H9 (cell line): ENCODE results near the gene LMO1. TPM values are rescaled to one million over a fixed set of nuclear protein-coding genes. Genes with fewer than 3 reads are reported as not detected.

Experiments
- DNase-seq: peaks from one replicate; pipeline ENCODE4 v3.0.0-alpha.2; 2017
- H2AFZ ChIP-seq: one replicate; pipeline ENCODE4 v1.6.1; 2013; ENCODE audit warnings: mild to moderate bottlenecking, low read length, control low read depth, moderate library complexity
- H2AK5ac ChIP-seq: 2 replicates; pipeline ENCODE4 v1.6.1; 2013; ENCODE audit warnings: low read length, control low read depth, mixed read lengths; ENCODE audit not compliant: insufficient read length
- H2BK120ac ChIP-seq: one replicate; pipeline ENCODE4 v1.6.1; 2013; ENCODE audit warnings: low read depth, mild to moderate bottlenecking, low read length, control low read depth, inconsistent platforms; ENCODE audit not compliant: poor library complexity, severe bottlenecking
- H2BK12ac ChIP-seq: 2 replicates; pipeline ENCODE4 v1.6.1; 2013; ENCODE audit warnings: low read length, control low read depth, mixed read lengths, low read depth; ENCODE audit not compliant: insufficient read length
- H2BK15ac ChIP-seq: 2 replicates; pipeline ENCODE4 v1.6.1; 2013; ENCODE audit warnings: low read depth, low read length, control low read depth
- H2BK20ac ChIP-seq: one replicate; pipeline ENCODE4 v1.6.1; 2013; ENCODE audit warnings: low read depth, mild to moderate bottlenecking, low read length, control low read depth, inconsistent platforms; ENCODE audit not compliant: poor library complexity, severe bottlenecking
- H2BK5ac ChIP-seq: 2 replicates; pipeline ENCODE4 v1.6.1; 2013; ENCODE audit warnings: low read length, control low read depth, mixed read lengths; ENCODE audit not compliant: insufficient read length
- H3K14ac ChIP-seq: 2 replicates; pipeline ENCODE4 v1.6.1; 2013; ENCODE audit warnings: low read length, control low read depth; ENCODE audit not compliant: insufficient read depth
- H3K18ac ChIP-seq: 2 replicates; pipeline ENCODE4 v1.6.1; 2013; ENCODE audit warnings: low read depth, mild to moderate bottlenecking, mixed read lengths, low read length, control low read depth; ENCODE audit not compliant: insufficient read length
- H3K23ac ChIP-seq: 2 replicates; pipeline ENCODE4 v1.6.1; 2013; ENCODE audit warnings: low read length, control low read depth, mixed read lengths, low read depth; ENCODE audit not compliant: insufficient read length
- H3K23me2 ChIP-seq: 2 replicates; pipeline ENCODE4 v1.6.1; 2013; ENCODE audit warnings: low read depth, mild to moderate bottlenecking, mixed read lengths, low read length, control low read depth; ENCODE audit not compliant: insufficient read length, poor library complexity, severe bottlenecking
- H3K27ac ChIP-seq: 2 replicates; pipeline ENCODE4 v1.5.1; 2013; ENCODE audit warnings: low read length, control low read depth, mixed read lengths, low read depth; ENCODE audit not compliant: insufficient read length
- H3K27me3 ChIP-seq: 2 replicates; pipeline ENCODE4 v1.6.1; 2013; ENCODE audit warnings: low read length, control low read depth, inconsistent platforms; ENCODE audit not compliant: insufficient read depth
- H3K4ac ChIP-seq: 2 replicates; pipeline ENCODE4 v1.6.1; 2013; ENCODE audit warnings: low read depth, mild to moderate bottlenecking, control low read depth, inconsistent platforms, low read length, moderate library complexity
- H3K4me1 ChIP-seq: 2 replicates; pipeline ENCODE4 v1.6.1; 2013; ENCODE audit warnings: low read length, control low read depth, inconsistent platforms; ENCODE audit not compliant: insufficient read depth
- H3K4me2 ChIP-seq: 2 replicates; pipeline ENCODE4 v1.6.1; 2013; ENCODE audit warnings: low read length, control low read depth, mixed read lengths; ENCODE audit not compliant: insufficient read length, insufficient read depth
- H3K56ac ChIP-seq: 2 replicates; pipeline ENCODE4 v1.6.1; 2013; ENCODE audit warnings: low read depth, mild to moderate bottlenecking, mixed read lengths, low read length, control low read depth; ENCODE audit not compliant: insufficient read length
- H3K79me1 ChIP-seq: 2 replicates; pipeline ENCODE4 v1.6.1; 2013; ENCODE audit warnings: low read depth, mild to moderate bottlenecking, moderate library complexity, low read length, control low read depth, inconsistent platforms; ENCODE audit not compliant: insufficient read depth, poor library complexity, severe bottlenecking
- H3K79me2 ChIP-seq: 2 replicates; pipeline ENCODE4 v1.6.1; 2013; ENCODE audit warnings: low read length, control low read depth, inconsistent platforms; ENCODE audit not compliant: insufficient read depth
- H3K9ac ChIP-seq: 2 replicates; pipeline ENCODE4 v1.6.1; 2013; ENCODE audit warnings: low read length, control low read depth, mixed read lengths; ENCODE audit not compliant: insufficient read length; ENCODE audit errors: extremely low read depth
- H3K9me3 ChIP-seq: one replicate; pipeline ENCODE4 v1.6.1; 2013; ENCODE audit warnings: low read depth, low read length, inconsistent platforms; ENCODE audit not compliant: control insufficient read depth
- H3T11ph ChIP-seq: one replicate; pipeline ENCODE4 v1.6.1; 2013; ENCODE audit warnings: mild to moderate bottlenecking, low read length, control low read depth, inconsistent platforms
- H4K20me1 ChIP-seq: one replicate; pipeline ENCODE4 v1.6.1; 2013; ENCODE audit not compliant: control insufficient read depth, insufficient read length, insufficient read depth
- H4K5ac ChIP-seq: 2 replicates; pipeline ENCODE4 v1.6.1; 2013; ENCODE audit warnings: low read depth, mild to moderate bottlenecking, mixed read lengths, low read length, control low read depth; ENCODE audit not compliant: insufficient read length
- H4K8ac ChIP-seq: replicated peaks from 2 replicates; pipeline ENCODE4 v1.6.1; 2013; ENCODE audit warnings: low read length, control low read depth, mixed read lengths, low read depth; ENCODE audit not compliant: insufficient read length
- H4K91ac ChIP-seq: 2 replicates; pipeline ENCODE4 v1.6.1; 2013; ENCODE audit warnings: low read depth, mild to moderate bottlenecking, moderate library complexity, mixed read lengths, low read length, control low read depth; ENCODE audit not compliant: insufficient read length
- H3K27ac Mint-ChIP-seq, 3 experiments: 2 replicates in 2 of 3; 3 replicates in 1 of 3; pipeline ENCODE4 v1.8.0; 2020 to 2021; ENCODE audit warnings: mixed read lengths in 3 of 3, mild to moderate bottlenecking in 1 of 3, moderate library complexity in 1 of 3
- H3K27me3 Mint-ChIP-seq: 2 replicates; pipeline ENCODE4 v1.8.0; 2021; ENCODE audit warnings: low read depth, mild to moderate bottlenecking, moderate library complexity, mixed read lengths
- H3K36me3 Mint-ChIP-seq, 3 experiments: 2 replicates in 2 of 3; 3 replicates in 1 of 3; pipeline ENCODE4 v1.8.0; 2020 to 2021; ENCODE audit warnings: low read depth in 3 of 3, mixed read lengths in 3 of 3; ENCODE audit not compliant: insufficient read depth in 1 of 3
- H3K4me1 Mint-ChIP-seq, 2 experiments: 2 replicates each; pipeline ENCODE4 v1.8.0; 2020; ENCODE audit warnings: mixed read lengths in 2 of 2
- H3K4me3 Mint-ChIP-seq, 2 experiments: 2 replicates in 1 of 2; 3 replicates in 1 of 2; pipeline ENCODE4 v1.8.0; 2020 to 2021; ENCODE audit warnings: mild to moderate bottlenecking in 2 of 2, mixed read lengths in 2 of 2, moderate library complexity in 1 of 2
- H3K9me3 Mint-ChIP-seq, 2 experiments: 2 replicates in 1 of 2; 3 replicates in 1 of 2; pipeline ENCODE4 v1.8.0; 2020; ENCODE audit warnings: mild to moderate bottlenecking in 2 of 2, mixed read lengths in 2 of 2, moderate library complexity in 1 of 2
- WGBS: extraction: QIAGEN DNeasy Blood & Tissue Kit; methylation state at CpG from one replicate; pipeline ENCODE4 v1.1.7; 2013; ENCODE audit warnings: missing lambda C conversion rate, low lambda C conversion rate, mixed read lengths; ENCODE audit not compliant: insufficient read length; ENCODE audit errors: extremely low coverage; 5-methylcytosine and 5-hydroxymethylcytosine counted together
- total RNA-seq: library from RNA; stranded (reverse); gene quantifications from 2 replicates; pipeline ENCODE4 v1.2.1, GENCODE V29; 2021
- TF ChIP-seq, protein P1 (sequence below): fragments of 200-600 bp; sonication (generic); conservative IDR thresholded peaks from 3 replicates; pipeline ENCODE4 v1.8.0; 2021; ENCODE audit warnings: antibody characterized with exemption, mild to moderate bottlenecking

LMO1 gene
- total RNA-seq, 1 experiment from 2014 or later, result 0.50 TPM

DNA sequence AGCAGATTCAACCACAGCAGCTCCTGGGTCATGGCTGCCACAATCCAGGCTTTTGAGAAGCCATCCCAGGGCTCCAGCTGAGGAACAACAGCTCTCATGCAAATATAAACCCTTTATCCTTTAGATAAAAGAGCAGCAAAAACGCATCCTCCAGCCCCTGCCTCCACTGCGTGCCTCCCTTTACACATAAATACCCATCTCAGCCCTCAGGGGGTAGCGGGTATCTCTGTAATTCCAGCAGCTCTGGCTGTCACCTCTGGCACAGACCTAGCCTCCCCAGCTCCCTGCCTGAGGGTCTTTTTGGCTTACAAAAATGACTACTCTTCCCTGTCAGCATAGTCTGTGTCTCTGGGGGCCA is 21.6 kb downstream of the LMO1 start:
- no peak overlapping the region for H3K18ac ChIP-seq
- Mint-ChIP-seq H3K9me3 (peaks cover 6 to 9% of the 10 kb centered on the region in 2 experiments; a peak in 4 of 5 replicates), H3K4me1 (peaks cover 39 to 44% of the 10 kb centered on the region in 2 experiments), H3K4me3 (no peak overlapping the region), H3K36me3 (peaks cover 0 to 13% (median 3%) of the 10 kb centered on the region in 3 experiments; a peak in 3 of 7 replicates), H3K27me3 (peaks cover 14% of the 10 kb centered on the region), H3K27ac (peak overlapping the region in 1 of 3 experiments; percentile 73; a peak in 3 of 7 replicates)
- no peak overlapping the region for H3T11ph ChIP-seq
- H2AFZ ChIP-seq, result no peak overlapping the region
- no peak overlapping the region for H4K8ac ChIP-seq
- H3K79me2 ChIP-seq, result no peaks in the 10 kb centered on the region
- no peaks in the 10 kb centered on the region for H4K20me1 ChIP-seq
- no peak overlapping the region for H4K91ac ChIP-seq
- H4K5ac ChIP-seq, result no peak overlapping the region
- no peak overlapping the region for H3K23ac ChIP-seq
- no peak overlapping the region for H2BK5ac ChIP-seq
- H3K14ac ChIP-seq, result no peak overlapping the region
- H3K79me1 ChIP-seq, result no peaks in the 10 kb centered on the region
- no peak overlapping the region for H2AK5ac ChIP-seq
- no peak overlapping the region for H3K4ac ChIP-seq
- peak; percentile 56 for DNase-seq
- no peaks in the 10 kb centered on the region; the same call in 1 of the 2 replicates for H3K27me3 ChIP-seq
- H3K4me1 ChIP-seq, result peaks cover 3% of the 10 kb centered on the region; the same call in 1 of the 2 replicates
- no peak overlapping the region for H2BK20ac ChIP-seq
- TF ChIP-seq, protein P1, sequence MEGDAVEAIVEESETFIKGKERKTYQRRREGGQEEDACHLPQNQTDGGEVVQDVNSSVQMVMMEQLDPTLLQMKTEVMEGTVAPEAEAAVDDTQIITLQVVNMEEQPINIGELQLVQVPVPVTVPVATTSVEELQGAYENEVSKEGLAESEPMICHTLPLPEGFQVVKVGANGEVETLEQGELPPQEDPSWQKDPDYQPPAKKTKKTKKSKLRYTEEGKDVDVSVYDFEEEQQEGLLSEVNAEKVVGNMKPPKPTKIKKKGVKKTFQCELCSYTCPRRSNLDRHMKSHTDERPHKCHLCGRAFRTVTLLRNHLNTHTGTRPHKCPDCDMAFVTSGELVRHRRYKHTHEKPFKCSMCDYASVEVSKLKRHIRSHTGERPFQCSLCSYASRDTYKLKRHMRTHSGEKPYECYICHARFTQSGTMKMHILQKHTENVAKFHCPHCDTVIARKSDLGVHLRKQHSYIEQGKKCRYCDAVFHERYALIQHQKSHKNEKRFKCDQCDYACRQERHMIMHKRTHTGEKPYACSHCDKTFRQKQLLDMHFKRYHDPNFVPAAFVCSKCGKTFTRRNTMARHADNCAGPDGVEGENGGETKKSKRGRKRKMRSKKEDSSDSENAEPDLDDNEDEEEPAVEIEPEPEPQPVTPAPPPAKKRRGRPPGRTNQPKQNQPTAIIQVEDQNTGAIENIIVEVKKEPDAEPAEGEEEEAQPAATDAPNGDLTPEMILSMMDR, result no peak
- no peaks in the 10 kb centered on the region for H3K23me2 ChIP-seq
- no peak overlapping the region for H2BK12ac ChIP-seq
- no peak overlapping the region for H3K9ac ChIP-seq
- H2BK15ac ChIP-seq, result no peak overlapping the region
- no peak overlapping the region for H2BK120ac ChIP-seq
- WGBS, result no CpG with 5 or more reads among the region's 3 CpGs
- no peaks in the 10 kb centered on the region for H3K9me3 ChIP-seq
- no peak overlapping the region for H3K4me2 ChIP-seq
- no peak overlapping the region for H3K27ac ChIP-seq
- no peak overlapping the region for H3K56ac ChIP-seq
